ENCODE measurements around the gene AKAP6.

Gene AKAP6

DNA sequence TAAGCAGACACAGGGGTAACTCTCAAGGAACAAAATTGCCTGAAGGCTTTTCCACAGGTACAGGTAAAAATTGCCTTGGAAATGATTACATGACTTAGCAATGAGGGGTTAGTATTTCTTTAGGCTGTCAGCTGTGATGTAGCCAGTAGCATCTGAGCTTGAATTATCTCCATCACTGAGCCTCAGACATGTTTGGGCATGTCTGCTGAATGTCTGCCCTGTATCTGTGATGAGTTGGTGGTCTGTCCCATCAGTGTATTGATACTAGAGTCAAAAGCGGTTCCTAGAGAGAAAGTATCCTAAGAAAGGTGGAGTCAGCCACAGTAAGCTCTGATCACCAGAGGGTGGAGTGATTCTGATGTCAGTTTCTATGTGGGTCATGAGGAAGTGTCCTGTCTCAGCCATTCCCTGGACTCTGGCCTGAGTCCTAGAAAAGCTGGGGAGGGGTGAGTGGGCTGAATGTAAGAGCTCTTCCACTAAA is 16.3 kb downstream of the AKAP6 start:
- no peak overlapping the region for H2AFZ ChIP-seq
- no peak overlapping the region for H3K4me2 ChIP-seq (ENCODE audit: low read length)
- H3K4me1 ChIP-seq = peaks cover 5% of the 10 kb centered on the region
- no peaks in the 10 kb centered on the region for H3K79me2 ChIP-seq
- no peaks in the 10 kb centered on the region for H3K9me3 ChIP-seq (ENCODE audit: control insufficient read depth, low read length)
- no peak overlapping the region for H3K4me3 ChIP-seq (ENCODE audit: low read depth, low read length)
- no peak for TF ChIP-seq CTCF (IDR thresholded peaks at IDR 0.05)
- no peak overlapping the region for H3K9ac ChIP-seq
- no peak overlapping the region for H3K27ac ChIP-seq
- no peaks in the 10 kb centered on the region for H3K36me3 ChIP-seq (ENCODE audit: control insufficient read depth, insufficient read depth, low read length)
- no peaks in the 10 kb centered on the region for H3K27me3 ChIP-seq (ENCODE audit: control insufficient read depth, insufficient read depth, low read length)

- no peak overlapping the region for H3K27ac ChIP-seq
These were observed 20.2 kb downstream of the AKAP6 start for GRCh38 chr14:32349322-32349721.

GRCh38 chr14:32350020-32350419 is 20.9 kb downstream of the AKAP6 start:
- H3K36me3 ChIP-seq (ENCODE audit: control insufficient read depth, insufficient read depth, low read length) = no peaks in the 10 kb centered on the region
- TF ChIP-seq CTCF (IDR thresholded peaks at IDR 0.05) = no peak

More at GRCh38 chr14:32349322-32349721, 20.2 kb downstream of the AKAP6 start:
- H3K4me1 ChIP-seq = no peaks in the 10 kb centered on the region
- no peak overlapping the region for H3K9ac ChIP-seq
- TF ChIP-seq CTCF (IDR thresholded peaks at IDR 0.05) = no peak
- H3K4me3 ChIP-seq (ENCODE audit: low read depth, low read length) = no peak overlapping the region
- H3K9me3 ChIP-seq (ENCODE audit: control insufficient read depth, low read length) = no peaks in the 10 kb centered on the region
- H2AFZ ChIP-seq = no peak overlapping the region
- no peak overlapping the region for H3K4me2 ChIP-seq (ENCODE audit: low read length)
- no peaks in the 10 kb centered on the region for H3K27me3 ChIP-seq (ENCODE audit: control insufficient read depth, insufficient read depth, low read length)
- no peaks in the 10 kb centered on the region for H3K36me3 ChIP-seq (ENCODE audit: control insufficient read depth, insufficient read depth, low read length)
- H3K79me2 ChIP-seq = no peaks in the 10 kb centered on the region

GRCh38 chr14:32352631-32353030 is 23.5 kb downstream of the AKAP6 start:
- Histone ChIP-seq H3K4me2 (ENCODE audit: low read length) (no peak overlapping the region), H3K9me3 (ENCODE audit: control insufficient read depth, low read length) (no peaks in the 10 kb centered on the region), H3K9ac (no peak overlapping the region), H3K27me3 (ENCODE audit: control insufficient read depth, insufficient read depth, low read length) (no peaks in the 10 kb centered on the region), H3K4me1 (no peaks in the 10 kb centered on the region), H2AFZ (no peak overlapping the region), H3K79me2 (no peaks in the 10 kb centered on the region), H3K36me3 (ENCODE audit: control insufficient read depth, insufficient read depth, low read length) (no peaks in the 10 kb centered on the region), H3K4me3 (ENCODE audit: low read depth, low read length) (no peak overlapping the region), H3K27ac (no peak overlapping the region)
- no peak for TF ChIP-seq CTCF (IDR thresholded peaks at IDR 0.05)

More at GRCh38 chr14:32350020-32350419, 20.9 kb downstream of the AKAP6 start:
- Histone ChIP-seq H3K4me2 (ENCODE audit: low read length) (no peak overlapping the region), H3K9me3 (ENCODE audit: control insufficient read depth, low read length) (no peaks in the 10 kb centered on the region), H3K4me3 (ENCODE audit: low read depth, low read length) (no peak overlapping the region), H3K79me2 (no peaks in the 10 kb centered on the region), H2AFZ (no peak overlapping the region), H3K4me1 (no peaks in the 10 kb centered on the region), H3K27me3 (ENCODE audit: control insufficient read depth, insufficient read depth, low read length) (no peaks in the 10 kb centered on the region), H3K9ac (no peak overlapping the region), H3K27ac (no peak overlapping the region)

- Histone ChIP-seq H2AFZ (no peak overlapping the region), H3K27ac (no peak overlapping the region), H3K4me3 (ENCODE audit: low read depth, low read length) (no peak overlapping the region), H3K4me2 (ENCODE audit: low read length) (no peak overlapping the region), H3K79me2 (no peaks in the 10 kb centered on the region), H3K9me3 (ENCODE audit: control insufficient read depth, low read length) (no peaks in the 10 kb centered on the region), H3K27me3 (ENCODE audit: control insufficient read depth, insufficient read depth, low read length) (no peaks in the 10 kb centered on the region), H3K9ac (no peak overlapping the region), H3K4me1 (no peaks in the 10 kb centered on the region), H3K36me3 (ENCODE audit: control insufficient read depth, insufficient read depth, low read length) (no peaks in the 10 kb centered on the region)
- no peak for TF ChIP-seq CTCF (IDR thresholded peaks at IDR 0.05)
These were observed 25.6 kb downstream of the AKAP6 start for GRCh38 chr14:32354716-32355115.

All from parathyroid adenoma (tissue), 2 donors.